ENCODE data around the gene CLPTM1L.

The CLPTM1L gene

DNA sequence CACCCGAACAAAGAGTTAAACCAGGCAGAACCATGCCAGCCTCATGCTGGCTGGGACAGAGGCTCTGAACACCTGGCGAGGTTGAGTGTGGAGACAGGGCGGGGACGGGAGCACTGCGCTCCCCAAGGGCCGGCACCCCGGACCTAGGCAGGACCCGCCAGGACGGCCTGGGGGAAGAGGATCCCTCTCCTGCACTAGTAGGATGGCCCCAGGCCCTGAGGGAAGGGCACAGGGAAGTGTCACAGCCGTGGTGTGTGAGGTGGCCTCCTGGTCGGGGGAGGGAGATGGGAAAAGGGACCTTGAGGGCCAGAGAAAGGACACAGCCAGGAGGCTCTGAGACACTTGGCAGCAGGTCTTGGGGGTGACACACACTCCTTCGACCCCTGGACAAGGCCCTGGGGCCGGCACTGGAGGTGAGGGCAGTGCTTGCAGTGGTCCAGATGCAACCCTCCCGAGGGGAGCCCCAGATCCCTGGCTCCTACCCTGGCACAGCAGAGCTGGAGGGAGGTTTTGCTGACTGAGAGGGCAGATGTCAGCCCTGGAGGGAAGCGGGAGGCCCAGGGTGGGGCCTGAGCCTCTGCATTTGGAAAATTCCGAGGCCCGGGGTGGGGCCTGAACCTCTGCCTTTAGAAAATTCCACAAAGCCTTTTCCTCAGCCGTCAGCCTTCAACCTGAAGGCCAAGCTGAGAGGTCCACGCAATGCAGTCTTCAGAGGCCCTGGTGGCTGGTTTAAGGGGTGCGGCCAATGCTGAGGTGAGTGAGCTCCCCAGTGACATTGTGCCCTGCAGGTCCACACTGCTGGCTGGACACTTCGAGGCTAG lies 25.3 kb downstream of the CLPTM1L start:
- FAIRE-seq (no peak), DNase-seq (ENCODE audit: insufficient read length) (peak; percentile 6)
- no peak for TF ChIP-seq TAF1 (IDR thresholded peaks at IDR 0.05; ENCODE audit: borderline replicate concordance, low read depth, low read length)
- no peak for TF ChIP-seq POLR2A (IDR thresholded peaks at IDR 0.05; ENCODE audit: low read depth, low read length)
- no peak for TF ChIP-seq POLR2AphosphoS5 (IDR thresholded peaks at IDR 0.05; ENCODE audit: low read depth, low read length)

DNA sequence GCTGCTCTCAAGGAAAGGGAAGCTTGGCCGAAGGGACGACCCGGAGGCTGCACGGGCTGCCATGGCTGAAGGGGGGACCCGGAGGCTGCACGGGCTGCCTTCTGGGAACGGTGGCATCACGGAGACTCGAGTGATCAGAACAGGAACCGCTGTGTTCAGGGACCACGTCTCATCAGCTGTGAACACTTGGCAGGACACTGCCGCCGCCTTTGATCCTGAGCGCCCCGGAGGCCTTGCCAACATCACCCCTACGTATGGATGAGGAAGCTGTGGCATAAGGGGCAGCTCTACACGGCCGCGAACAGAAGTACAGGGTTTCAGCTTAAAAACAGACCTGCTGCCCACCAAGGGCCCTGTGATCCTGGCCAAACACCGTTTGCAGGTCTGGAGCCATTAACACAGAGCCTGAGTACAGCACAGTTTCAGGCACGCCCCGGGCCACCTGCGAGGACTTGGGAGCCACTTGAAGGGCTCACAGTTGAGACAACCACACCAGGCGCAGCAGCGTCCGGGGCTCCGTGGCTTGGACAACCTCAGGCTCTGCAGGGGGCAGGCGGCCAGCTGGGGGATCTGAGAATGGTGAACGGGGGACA lies 26.1 kb downstream of the CLPTM1L start:
- peak; percentile 3 for DNase-seq (ENCODE audit: insufficient read length)
- no peak for TF ChIP-seq POLR2A (IDR thresholded peaks at IDR 0.05; ENCODE audit: low read depth, low read length)
- no peak for TF ChIP-seq POLR2AphosphoS5 (IDR thresholded peaks at IDR 0.05; ENCODE audit: low read depth, low read length)
- no peak for TF ChIP-seq TAF1 (IDR thresholded peaks at IDR 0.05; ENCODE audit: borderline replicate concordance, low read depth, low read length)
- no peak for FAIRE-seq

- TF ChIP-seq POLR2AphosphoS5 (IDR thresholded peaks at IDR 0.05; ENCODE audit: low read depth, low read length) = no peak
- DNase-seq (ENCODE audit: insufficient read length) (peak; percentile 3), FAIRE-seq (no peak)
Observed at GRCh38 chr5:1317921-1318565, 26.9 kb downstream of the CLPTM1L start.

DNA sequence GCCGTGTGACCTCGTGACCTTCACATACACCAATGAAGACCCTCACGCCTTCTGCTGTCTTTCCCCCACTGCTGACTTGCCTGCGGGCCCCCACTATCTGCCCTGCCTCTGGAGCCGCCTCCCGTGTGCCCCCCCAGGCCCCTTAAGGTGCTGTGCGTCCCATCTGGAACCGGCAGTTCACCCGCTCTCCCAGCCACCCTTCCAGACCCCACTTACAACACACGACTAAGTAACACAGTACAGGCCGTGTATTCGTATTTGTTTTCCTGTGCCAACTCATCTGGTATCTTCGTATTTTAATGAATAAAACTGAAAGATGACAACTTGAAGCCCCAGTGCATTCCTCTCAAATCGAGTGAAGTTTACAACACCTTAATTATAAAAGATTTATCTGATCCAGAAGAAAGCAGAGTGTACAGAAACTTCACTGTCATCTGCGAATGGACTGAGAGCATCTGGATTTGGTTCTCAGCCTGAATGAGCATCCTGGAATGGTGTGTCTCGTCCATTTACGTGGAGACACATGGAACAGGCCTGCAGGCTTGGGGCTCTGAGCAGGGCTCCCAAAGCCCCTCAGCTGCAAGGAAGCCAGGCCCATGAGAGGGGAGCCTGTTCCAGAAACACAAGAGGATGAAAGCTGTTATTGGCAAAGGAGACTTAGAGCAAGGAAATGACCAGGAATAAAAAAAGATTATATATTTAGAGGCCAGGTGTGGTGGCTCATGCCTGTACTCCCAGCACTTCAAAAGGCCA lies 28.1 kb downstream of the CLPTM1L start:
- peak; percentile 13 for DNase-seq (ENCODE audit: insufficient read length)
- no peak for FAIRE-seq
- peak; percentile 9; the same call in 1 of the 2 replicates for TF ChIP-seq POLR2A (IDR thresholded peaks at IDR 0.05; ENCODE audit: low read depth, low read length)
- no peak; the same call in 1 of the 2 replicates for TF ChIP-seq POLR2AphosphoS5 (IDR thresholded peaks at IDR 0.05; ENCODE audit: low read depth, low read length)
- TF ChIP-seq TAF1 (IDR thresholded peaks at IDR 0.05; ENCODE audit: borderline replicate concordance, low read depth, low read length) = no peak

DNA sequence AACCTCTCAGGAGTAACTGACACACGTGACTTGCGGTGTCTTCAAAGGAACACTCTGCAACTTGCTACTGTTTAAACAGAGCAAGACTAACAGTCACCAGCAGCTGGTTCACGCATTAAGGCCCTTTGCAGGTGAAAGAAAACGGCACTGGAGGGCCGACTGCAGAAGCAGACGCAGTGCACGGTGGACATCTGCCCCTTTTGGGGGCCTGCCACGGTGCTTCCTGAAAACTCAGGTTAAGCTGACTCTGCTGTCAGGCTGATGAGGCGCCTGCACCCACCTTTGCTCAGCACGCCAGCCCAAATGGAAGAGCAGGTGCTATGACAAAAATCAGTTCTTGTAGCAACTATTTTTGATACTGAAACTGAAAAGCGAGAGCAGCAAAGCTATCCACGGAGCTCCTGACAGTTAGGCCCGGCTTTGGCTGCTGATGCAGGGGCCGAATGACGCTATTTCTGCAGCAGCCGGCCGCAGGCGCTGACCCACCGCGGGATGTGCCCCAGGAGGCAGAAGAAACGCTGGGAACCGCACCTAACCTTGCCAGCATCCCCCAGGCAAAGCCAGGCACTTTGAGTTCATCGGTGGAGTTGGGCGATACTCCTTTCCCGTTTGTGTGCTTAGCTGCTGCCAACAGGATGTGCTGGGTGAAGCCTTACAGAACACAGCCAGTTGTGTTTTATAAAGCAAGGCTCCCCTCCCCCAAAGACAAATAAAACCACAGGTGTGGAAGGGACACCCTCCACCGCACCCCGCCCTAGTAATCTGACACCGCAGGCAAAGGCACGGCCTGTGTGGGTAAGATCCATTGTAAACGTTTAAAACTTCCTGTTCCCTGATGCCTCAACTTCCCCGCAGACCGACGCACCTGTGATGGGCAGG lies 29.0 kb downstream of the CLPTM1L start:
- TF ChIP-seq POLR2AphosphoS5 (IDR thresholded peaks at IDR 0.05; ENCODE audit: low read depth, low read length) (peak; percentile 84), POLR2A (IDR thresholded peaks at IDR 0.05; ENCODE audit: low read depth, low read length) (peak; percentile 56; the same call in 1 of the 2 replicates), TAF1 (IDR thresholded peaks at IDR 0.05; ENCODE audit: borderline replicate concordance, low read depth, low read length) (peak; percentile 35; the same call in 1 of the 2 replicates)
- DNase-seq (ENCODE audit: insufficient read length) = peak; percentile 77
- FAIRE-seq = peak; percentile 88

DNA sequence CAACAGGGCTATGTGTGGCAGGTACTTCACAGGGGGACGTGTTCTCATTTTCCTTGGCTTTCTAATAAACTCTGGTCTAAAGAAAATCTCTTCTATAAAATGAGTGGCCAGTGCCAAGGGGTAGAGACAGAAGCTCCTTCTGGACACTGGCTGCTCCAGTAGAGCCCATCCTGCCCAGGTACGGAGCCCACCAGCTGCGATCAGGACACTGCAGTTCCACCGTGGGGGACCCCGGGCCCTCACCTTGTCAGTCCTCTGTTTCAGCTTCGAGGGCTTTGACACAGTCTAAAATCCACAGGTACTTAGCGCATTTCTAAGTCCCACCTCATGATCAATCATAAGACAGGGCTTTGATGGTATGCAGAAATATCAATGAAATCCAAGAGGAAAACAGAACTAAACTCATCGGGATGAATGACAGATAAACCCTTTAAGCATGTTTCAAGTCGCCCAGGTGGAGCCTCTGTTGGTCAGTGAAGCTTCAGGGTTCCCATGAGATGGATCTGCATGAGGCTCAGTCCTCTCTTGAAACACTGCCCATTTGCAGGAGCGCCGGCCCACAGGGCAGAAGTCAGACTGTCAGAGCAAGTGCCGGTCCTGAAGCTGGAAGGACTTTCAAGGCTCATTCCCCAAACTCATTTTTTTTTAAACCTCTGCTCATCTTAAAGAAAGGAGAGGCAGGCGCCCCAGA lies 29.7 kb downstream of the CLPTM1L start:
- TF ChIP-seq TAF1 (IDR thresholded peaks at IDR 0.05; ENCODE audit: borderline replicate concordance, low read depth, low read length) (no peak), POLR2A (IDR thresholded peaks at IDR 0.05; ENCODE audit: low read depth, low read length) (no peak), POLR2AphosphoS5 (IDR thresholded peaks at IDR 0.05; ENCODE audit: low read depth, low read length) (no peak)
- no peak for FAIRE-seq
- DNase-seq (ENCODE audit: insufficient read length) = peak; percentile 1

DNA sequence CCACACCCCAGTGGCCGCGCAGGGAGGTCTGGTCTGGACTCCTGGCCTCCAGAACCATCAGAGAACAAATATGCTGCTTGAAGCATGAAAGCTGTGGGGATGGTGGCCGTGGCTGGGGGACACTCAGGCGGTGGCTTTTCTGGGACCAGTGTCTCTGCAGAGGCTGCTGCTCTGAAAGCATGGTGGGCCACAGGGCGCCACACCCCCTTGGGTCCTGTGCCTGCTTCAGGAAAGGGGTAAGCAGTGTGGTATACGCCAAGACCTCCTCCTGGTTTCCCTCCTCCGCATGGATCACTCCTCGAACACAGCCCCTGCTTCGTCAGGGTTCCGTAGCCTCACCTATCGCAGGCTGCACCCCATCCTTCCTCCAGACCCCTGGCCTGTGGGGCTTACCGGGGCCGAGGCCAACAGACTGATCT lies 30.3 kb downstream of the CLPTM1L start:
- TF ChIP-seq TAF1 (IDR thresholded peaks at IDR 0.05; ENCODE audit: borderline replicate concordance, low read depth, low read length) (no peak), POLR2A (IDR thresholded peaks at IDR 0.05; ENCODE audit: low read depth, low read length) (no peak), POLR2AphosphoS5 (IDR thresholded peaks at IDR 0.05; ENCODE audit: low read depth, low read length) (no peak)
- FAIRE-seq (no peak), DNase-seq (ENCODE audit: insufficient read length) (no peak)

DNA sequence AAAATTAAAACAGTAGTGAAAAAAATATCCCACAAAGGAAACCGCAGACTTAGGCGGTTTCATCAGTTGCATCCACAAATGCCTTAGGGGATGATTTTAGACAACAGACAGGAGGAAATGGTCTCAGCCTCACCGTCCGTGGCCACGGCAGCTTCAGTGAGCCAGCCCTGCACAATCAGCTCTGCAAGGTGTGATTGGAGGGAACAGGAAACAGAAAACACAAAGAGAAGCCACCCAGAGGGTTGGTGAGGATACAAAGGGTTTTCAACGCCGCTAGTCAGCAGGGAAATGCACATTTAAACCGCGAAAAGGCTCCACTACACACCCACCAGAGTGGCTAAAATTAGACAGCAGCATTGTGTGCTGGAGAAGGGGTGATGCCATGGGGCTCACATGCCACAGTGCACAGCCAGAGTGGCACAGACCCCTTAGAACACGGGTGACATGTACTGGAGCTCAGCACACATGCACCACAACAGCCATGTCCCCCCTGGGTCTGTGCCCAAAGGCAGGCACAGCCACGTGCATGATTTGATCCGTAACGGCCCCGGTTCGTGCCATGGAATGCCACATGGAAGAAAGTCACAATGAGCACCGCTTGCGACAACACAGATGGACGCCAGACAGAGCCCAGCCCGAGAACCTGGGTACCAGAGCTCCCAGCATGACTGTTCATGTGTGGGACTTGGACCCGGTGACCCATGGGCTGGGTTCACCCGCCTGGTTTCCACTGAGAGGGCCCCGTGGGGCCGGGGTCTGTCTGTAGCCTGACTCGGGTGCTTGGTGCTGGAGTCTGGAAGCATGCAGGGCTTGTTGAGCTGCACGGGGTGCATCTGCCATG lies 31.7 kb downstream of the CLPTM1L start:
- DNase-seq (ENCODE audit: insufficient read length) (peak; percentile 52), FAIRE-seq (peak; percentile 89)
- TF ChIP-seq POLR2A (IDR thresholded peaks at IDR 0.05; ENCODE audit: low read depth, low read length) (peak; percentile 37; the same call in 1 of the 2 replicates), TAF1 (IDR thresholded peaks at IDR 0.05; ENCODE audit: borderline replicate concordance, low read depth, low read length) (no peak), POLR2AphosphoS5 (IDR thresholded peaks at IDR 0.05; ENCODE audit: low read depth, low read length) (peak; percentile 36; the same call in 1 of the 2 replicates)

GRCh38 chr5:1312206-1312605 lies 32.7 kb downstream of the CLPTM1L start:
- DNase-seq (ENCODE audit: insufficient read length) (peak; percentile 0), FAIRE-seq (no peak)
- no peak for TF ChIP-seq TAF1 (IDR thresholded peaks at IDR 0.05; ENCODE audit: borderline replicate concordance, low read depth, low read length)
- TF ChIP-seq POLR2A (IDR thresholded peaks at IDR 0.05; ENCODE audit: low read depth, low read length) = no peak
- no peak for TF ChIP-seq POLR2AphosphoS5 (IDR thresholded peaks at IDR 0.05; ENCODE audit: low read depth, low read length)
